GM18907 (cell line): Measurements from ENCODE around the gene AKT1S1.
"Not testable (repeated sequence)": the region's sequence is repeated elsewhere in the genome, so short reads cannot be mapped to it uniquely, and the experiment has no call there.

ENCODE experiments used
- ATAC-seq: cut with Tn5 transposase; IDR thresholded peaks from one replicate; pipeline ENCODE4 v1.9.1; 2021; ENCODE audit warnings: mild to moderate bottlenecking, moderate library complexity; ENCODE audit not compliant: unreplicated experiment

The AKT1S1 gene

DNA sequence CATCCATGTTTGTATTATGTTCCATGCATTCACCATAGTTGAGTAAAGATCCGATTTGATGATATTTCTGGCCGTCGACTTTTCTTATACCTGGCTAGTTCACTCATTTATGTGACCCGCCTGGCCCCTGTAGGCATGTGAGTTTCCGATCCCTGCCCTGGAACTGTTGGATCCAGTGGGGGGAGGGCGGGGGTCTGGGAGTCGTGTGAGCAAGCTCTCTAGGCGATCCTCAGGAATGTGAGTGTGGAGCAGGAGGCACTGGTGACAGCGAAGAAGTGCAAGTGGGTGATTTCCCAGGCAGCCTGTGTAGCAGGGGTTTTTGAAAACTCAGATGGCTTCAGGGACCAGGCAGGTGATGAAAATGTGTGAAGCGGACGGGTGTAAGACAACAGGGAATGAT is 36.8 kb downstream of the AKT1S1 start:
- no peak for ATAC-seq

DNA sequence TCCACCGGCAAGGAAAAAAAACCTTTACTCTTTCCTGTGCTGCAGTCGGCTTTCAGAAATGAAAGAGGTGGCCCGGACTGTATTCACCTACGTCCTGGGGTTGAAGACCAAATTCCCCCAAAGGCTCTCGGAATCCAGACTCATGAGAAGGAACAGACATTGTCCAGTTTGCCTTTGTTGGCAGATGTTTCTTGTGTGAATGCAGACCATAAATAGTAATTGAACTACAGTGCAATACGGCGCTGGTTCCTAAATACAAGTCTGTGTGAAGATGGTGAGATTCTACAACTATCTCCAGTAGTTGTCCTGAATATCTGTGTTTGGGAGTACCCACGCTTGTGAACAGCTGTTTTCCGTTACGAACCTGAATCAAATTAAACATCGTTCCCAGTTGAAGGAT is 37.4 kb downstream of the AKT1S1 start:
- no peak for ATAC-seq

GRCh38 chr19:49838885-49839588 is 38.1 kb downstream of the AKT1S1 start:
- ATAC-seq = no peak

- no peak for ATAC-seq
Measured at GRCh38 chr19:49837425-49837824, 39.7 kb downstream of the AKT1S1 start.

GRCh38 chr19:49837009-49837310 is 40.2 kb downstream of the AKT1S1 start:
- ATAC-seq = no peak

GRCh38 chr19:49836176-49837008 is 40.8 kb downstream of the AKT1S1 start:
- no peak for ATAC-seq

DNA sequence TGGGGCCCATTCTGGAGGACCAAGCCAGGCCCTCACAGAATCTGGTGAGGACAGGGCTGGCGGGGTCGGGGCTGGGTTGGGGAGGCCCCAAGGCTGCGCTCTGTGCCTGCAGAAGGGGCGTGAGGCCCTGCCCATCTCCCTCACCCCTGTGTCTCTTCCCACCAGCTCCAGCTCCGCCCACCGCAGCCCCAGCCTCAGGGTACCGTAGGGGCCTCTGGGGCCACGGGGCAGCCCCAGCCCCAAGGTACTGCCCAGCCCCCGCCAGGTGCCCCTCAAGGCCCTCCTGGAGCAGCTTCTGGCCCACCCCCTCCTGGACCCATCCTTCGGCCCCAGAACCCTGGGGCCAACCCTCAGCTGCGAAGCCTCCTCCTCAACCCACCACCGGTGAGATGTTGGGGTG is 41.6 kb downstream of the AKT1S1 start:
- no peak for ATAC-seq

DNA sequence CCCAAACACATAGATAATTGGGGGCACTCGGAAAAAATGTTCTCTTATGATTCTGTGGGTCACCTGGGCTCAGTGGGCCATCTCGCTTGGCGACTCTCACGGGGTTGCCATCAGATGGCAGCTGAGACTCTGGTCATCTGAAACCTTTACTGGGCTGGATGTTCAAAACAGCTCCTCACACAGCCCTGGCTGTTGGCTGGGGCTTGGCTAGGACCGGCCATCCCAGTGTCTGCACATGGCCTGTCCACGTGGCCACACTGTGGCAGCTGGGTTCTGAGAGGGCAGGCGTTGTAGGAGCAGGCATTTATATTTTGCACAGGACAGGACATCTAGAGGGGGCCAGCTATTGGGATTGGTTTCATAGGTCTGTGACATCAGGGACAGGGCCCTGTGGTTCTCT is 43.6 kb downstream of the AKT1S1 start:
- ATAC-seq = no peak

DNA sequence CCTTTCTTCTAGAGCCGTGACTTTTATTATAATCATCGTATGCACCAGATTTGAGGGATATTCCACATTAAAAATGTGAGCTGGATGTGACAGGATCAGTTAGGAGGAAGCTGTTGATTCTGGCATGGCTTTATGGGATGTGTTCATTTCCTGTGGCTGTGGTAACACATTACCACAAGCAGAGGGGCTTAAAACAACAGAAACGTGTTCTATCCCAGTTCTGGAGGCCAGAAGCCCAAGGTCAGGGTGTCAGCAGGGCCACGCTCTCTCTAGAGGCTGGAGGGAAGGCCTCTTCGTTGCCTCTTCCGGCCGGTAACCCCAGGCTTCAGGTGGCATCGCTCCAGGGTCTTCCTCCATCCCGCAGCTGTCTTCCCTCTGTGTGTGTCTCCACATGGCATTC is 44.6 kb downstream of the AKT1S1 start:
- no peak for ATAC-seq

- ATAC-seq = no peak
Measured at GRCh38 chr19:49831592-49831991, 45.6 kb downstream of the AKT1S1 start.

DNA sequence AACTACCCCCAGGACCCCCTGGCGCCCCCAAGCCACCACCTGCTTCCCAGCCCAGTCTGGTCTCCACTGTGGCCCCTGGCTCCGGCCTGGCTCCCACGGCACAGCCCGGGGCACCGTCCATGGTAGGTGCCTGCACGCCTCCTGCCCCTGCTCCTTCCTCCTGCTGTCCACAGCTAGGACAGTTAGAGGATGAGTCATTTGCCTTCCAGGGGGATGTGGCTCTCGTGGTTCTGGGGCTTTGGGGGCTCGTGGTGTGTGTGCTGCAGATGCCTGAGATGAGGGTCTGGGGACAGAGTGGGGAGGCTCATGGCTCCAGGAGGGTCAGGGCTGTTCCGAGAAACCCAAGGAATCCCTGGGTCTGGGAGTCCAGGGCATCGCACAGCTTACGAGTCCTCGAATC is 46.4 kb downstream of the AKT1S1 start:
- ATAC-seq = no peak

GRCh38 chr19:49829721-49830120 is 47.4 kb downstream of the AKT1S1 start:
- no peak for ATAC-seq

DNA sequence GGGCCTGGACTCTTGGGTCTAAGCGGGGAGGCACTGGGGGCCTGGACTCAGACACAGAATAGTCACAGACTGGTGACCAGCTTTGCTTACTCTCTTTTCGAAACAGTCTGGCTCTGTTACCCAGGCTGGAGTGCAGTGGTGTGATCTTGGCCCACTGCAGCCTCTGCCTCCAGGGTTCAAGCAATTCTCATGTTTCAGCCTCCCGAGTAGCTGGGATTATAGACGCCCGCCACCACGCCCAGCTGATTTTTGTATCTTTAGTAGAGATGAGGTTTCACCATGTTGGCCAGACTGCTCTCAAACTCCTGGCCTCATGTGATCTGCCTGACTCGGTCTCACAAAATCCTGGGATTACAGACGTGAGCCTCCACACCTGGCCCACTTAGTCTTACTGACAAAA is 48.0 kb downstream of the AKT1S1 start:
- no peak for ATAC-seq

GRCh38 chr19:49827034-49827433 is 50.1 kb downstream of the AKT1S1 start:
- no peak for ATAC-seq

GRCh38 chr19:49824662-49825061 is 52.5 kb downstream of the AKT1S1 start:
- ATAC-seq = no peak

DNA sequence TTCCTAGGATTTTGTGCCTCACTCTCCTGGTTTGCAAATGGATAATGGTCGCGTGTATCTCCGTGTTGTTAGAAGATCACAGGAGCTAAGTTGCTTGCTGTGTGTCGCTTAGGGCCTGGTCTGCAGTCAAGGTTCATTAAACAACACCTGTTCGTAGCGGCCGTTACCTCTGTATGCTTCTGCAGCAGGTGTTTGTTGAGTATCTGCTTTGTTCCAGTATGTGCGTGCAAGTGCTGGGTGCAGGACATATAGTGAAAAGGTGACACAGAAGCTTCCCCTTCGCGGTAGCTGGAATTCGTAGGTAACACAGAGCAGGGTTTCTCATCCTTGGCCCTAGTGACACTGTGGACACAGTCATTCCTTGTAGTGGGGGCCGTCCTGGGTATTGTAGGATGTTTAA is 53.7 kb downstream of the AKT1S1 start:
- no peak for ATAC-seq

GRCh38 chr19:49820125-49820524 is 57.0 kb downstream of the AKT1S1 start:
- ATAC-seq = no peak

DNA sequence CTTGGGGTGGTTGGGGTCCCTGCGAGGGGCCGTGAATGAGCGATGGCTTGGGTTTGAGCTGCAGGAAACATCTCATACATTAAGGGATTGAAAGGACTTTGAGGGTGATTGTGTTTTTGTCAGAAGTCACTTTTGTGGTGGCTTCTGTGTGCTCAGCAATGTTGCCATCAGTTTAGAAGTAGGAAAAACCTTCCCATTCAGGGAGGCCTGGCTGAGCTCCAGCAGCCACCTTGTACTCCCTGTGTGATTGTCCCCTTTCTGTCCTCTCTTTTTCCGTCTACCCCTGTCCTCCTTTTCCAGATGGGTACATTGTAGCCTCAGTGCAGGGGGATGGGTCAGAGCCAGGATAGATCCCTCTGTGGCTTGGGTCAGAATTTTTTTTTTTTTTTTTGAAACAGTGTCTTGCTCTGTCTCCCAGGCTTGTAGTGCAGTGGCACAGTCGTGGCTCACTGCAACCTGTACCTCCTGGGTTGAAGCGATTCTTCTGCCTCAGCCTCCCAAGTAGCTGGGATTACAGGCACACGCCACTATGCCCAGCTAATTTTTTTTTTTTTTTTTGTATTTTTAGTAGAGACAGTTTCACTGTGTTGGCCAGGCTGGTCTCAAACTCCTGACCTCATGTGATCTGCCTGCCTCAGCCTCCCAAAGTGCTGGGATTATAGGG is 57.6 kb downstream of the AKT1S1 start:
- ATAC-seq = not testable (repeated sequence)
